Epithelial cell of esophagus (primary cell): ENCODE measurements around the gene CHI3L1.

Experiments
- DNase-seq: peaks from one replicate; pipeline ENCODE4 v3.0.0; 2010; ENCODE audit warnings: low read depth
- H3K4me3 ChIP-seq: 2 replicates; pipeline ENCODE4 v1.5.1; 2011; ENCODE audit warnings: mild to moderate bottlenecking, low read length, control low read depth
- CTCF ChIP-seq: IDR thresholded peaks from 2 replicates; pipeline ENCODE4 v1.5.1; 2011; ENCODE audit warnings: low read depth, mild to moderate bottlenecking, low read length, control low read depth, inconsistent platforms; ENCODE audit not compliant: insufficient read depth; ENCODE audit errors: missing control alignments

CHI3L1 gene

GRCh38 chr1:203163891-203164635, 22.4 kb downstream of the CHI3L1 start:
- no peak overlapping the region for H3K4me3 ChIP-seq
- TF ChIP-seq CTCF, result no peak
- DNase-seq, result no peak

- no peak for TF ChIP-seq CTCF
- DNase-seq, result no peak
- H3K4me3 ChIP-seq, result no peak overlapping the region
Measured at GRCh38 chr1:203162403-203162802, 24.1 kb downstream of the CHI3L1 start.

GRCh38 chr1:203161703-203162102, 24.8 kb downstream of the CHI3L1 start:
- no peak for DNase-seq
- TF ChIP-seq CTCF, result no peak
- no peak overlapping the region for H3K4me3 ChIP-seq

- DNase-seq, result no peak
- no peak for TF ChIP-seq CTCF
- no peak overlapping the region for H3K4me3 ChIP-seq
Measured at GRCh38 chr1:203161175-203161574, 25.3 kb downstream of the CHI3L1 start.

- TF ChIP-seq CTCF, result no peak
- DNase-seq, result no peak
- H3K4me3 ChIP-seq, result no peak overlapping the region
Measured at GRCh38 chr1:203159844-203160243, 26.7 kb downstream of the CHI3L1 start.

GRCh38 chr1:203158960-203159665, 27.4 kb downstream of the CHI3L1 start:
- no peak for DNase-seq
- TF ChIP-seq CTCF, result no peak
- no peak overlapping the region for H3K4me3 ChIP-seq
